Stimulated activated naive CD8-positive, alpha-beta T cell treated with anti-CD3 and anti-CD28 coated beads, Interleukin-15, Interleukin-2, amounts not matched to agents 100 ng/mL and 50 ng/mL, for 24 hours (primary cell): Measurements from ENCODE around the gene ZMYND11.
"Not testable (repeated sequence)": the region's sequence is repeated elsewhere in the genome, so short reads cannot be mapped to it uniquely, and the experiment has no call there.

ENCODE experiments used
- H3K27ac Mint-ChIP-seq: one replicate; pipeline ENCODE4 v1.8.0; 2021; ENCODE audit warnings: mild to moderate bottlenecking, mixed read lengths
- H3K27me3 Mint-ChIP-seq: one replicate; pipeline ENCODE4 v1.8.0; 2021; ENCODE audit warnings: mixed read lengths
- H3K36me3 Mint-ChIP-seq: one replicate; pipeline ENCODE4 v1.8.0; 2021; ENCODE audit warnings: low read depth, mixed read lengths
- H3K4me1 Mint-ChIP-seq: one replicate; pipeline ENCODE4 v1.8.0; 2021; ENCODE audit warnings: low read depth, mixed read lengths
- H3K4me3 Mint-ChIP-seq: one replicate; pipeline ENCODE4 v1.8.0; 2021; ENCODE audit warnings: mild to moderate bottlenecking, mixed read lengths
- H3K9me3 Mint-ChIP-seq: one replicate; pipeline ENCODE4 v1.8.0; 2021; ENCODE audit warnings: mixed read lengths

Gene ZMYND11

GRCh38 chr10:167383-167782 is 32.1 kb downstream of the ZMYND11 start:
- H3K4me1 Mint-ChIP-seq, result peaks cover 11% of the 10 kb centered on the region
- peaks cover 18% of the 10 kb centered on the region for H3K36me3 Mint-ChIP-seq
- no peaks in the 10 kb centered on the region for H3K27me3 Mint-ChIP-seq
- no peak overlapping the region for H3K4me3 Mint-ChIP-seq
- no peak overlapping the region for H3K27ac Mint-ChIP-seq
- H3K9me3 Mint-ChIP-seq, result peaks cover 24% of the 10 kb centered on the region

DNA sequence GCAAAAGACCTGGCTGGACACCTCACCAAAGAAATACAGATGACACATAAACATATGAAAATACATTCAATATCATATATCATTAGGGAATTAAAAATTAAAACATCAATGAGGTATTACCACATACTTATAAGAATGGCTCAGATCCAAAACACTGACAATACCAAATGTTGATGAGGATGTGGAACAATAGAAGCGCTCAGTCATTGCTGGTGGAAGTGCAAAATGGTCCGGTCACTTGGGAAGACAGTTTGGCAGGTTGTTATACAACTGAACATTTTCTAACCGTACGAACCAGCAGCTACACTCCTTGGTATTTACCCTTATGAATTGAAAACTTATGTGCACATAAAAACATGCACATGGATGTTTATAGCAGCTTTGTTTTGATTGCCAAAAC is 38.5 kb downstream of the ZMYND11 start:
- Mint-ChIP-seq H3K27ac (no peak overlapping the region), H3K27me3 (no peaks in the 10 kb centered on the region), H3K9me3 (peaks cover 10% of the 10 kb centered on the region), H3K4me3 (no peak overlapping the region), H3K36me3 (no peaks in the 10 kb centered on the region), H3K4me1 (peaks cover 6% of the 10 kb centered on the region)

- no peaks in the 10 kb centered on the region for H3K27me3 Mint-ChIP-seq
- peaks cover 5% of the 10 kb centered on the region for H3K9me3 Mint-ChIP-seq
- peaks cover 11% of the 10 kb centered on the region for H3K36me3 Mint-ChIP-seq
- H3K27ac Mint-ChIP-seq, result no peak overlapping the region
- peaks cover 6% of the 10 kb centered on the region for H3K4me1 Mint-ChIP-seq
- no peak overlapping the region for H3K4me3 Mint-ChIP-seq
Observed at GRCh38 chr10:176677-177076, 41.4 kb downstream of the ZMYND11 start.

GRCh38 chr10:178208-178607 is 43.0 kb downstream of the ZMYND11 start:
- H3K36me3 Mint-ChIP-seq, result peaks cover 23% of the 10 kb centered on the region
- H3K27me3 Mint-ChIP-seq, result no peaks in the 10 kb centered on the region
- no peak overlapping the region for H3K27ac Mint-ChIP-seq
- peaks cover 19% of the 10 kb centered on the region for H3K4me1 Mint-ChIP-seq
- no peak overlapping the region for H3K4me3 Mint-ChIP-seq
- H3K9me3 Mint-ChIP-seq, result no peaks in the 10 kb centered on the region

DNA sequence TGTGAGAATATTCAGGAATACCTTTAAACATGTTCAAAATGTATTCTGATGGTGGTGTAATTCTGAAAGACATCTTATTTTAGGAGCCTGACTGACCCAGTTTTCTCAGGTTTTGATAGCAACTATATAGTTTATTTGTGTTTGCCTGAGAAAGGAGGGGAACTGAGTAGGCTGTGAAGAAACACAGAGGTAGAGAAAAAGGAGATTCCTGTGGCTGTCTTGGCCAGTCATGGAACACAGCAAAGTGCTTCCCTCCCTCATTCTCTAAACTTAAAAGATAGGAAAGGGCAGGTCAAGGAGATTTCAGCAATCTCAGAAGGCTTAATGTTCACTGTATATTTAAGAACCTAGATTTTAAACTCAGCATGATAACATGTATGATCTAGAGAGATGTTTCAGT is 43.5 kb downstream of the ZMYND11 start:
- no peak overlapping the region for H3K4me3 Mint-ChIP-seq
- peaks cover 22% of the 10 kb centered on the region for H3K4me1 Mint-ChIP-seq
- H3K9me3 Mint-ChIP-seq, result no peaks in the 10 kb centered on the region
- H3K27me3 Mint-ChIP-seq, result no peaks in the 10 kb centered on the region
- H3K27ac Mint-ChIP-seq, result no peak overlapping the region
- H3K36me3 Mint-ChIP-seq, result peaks cover 29% of the 10 kb centered on the region

DNA sequence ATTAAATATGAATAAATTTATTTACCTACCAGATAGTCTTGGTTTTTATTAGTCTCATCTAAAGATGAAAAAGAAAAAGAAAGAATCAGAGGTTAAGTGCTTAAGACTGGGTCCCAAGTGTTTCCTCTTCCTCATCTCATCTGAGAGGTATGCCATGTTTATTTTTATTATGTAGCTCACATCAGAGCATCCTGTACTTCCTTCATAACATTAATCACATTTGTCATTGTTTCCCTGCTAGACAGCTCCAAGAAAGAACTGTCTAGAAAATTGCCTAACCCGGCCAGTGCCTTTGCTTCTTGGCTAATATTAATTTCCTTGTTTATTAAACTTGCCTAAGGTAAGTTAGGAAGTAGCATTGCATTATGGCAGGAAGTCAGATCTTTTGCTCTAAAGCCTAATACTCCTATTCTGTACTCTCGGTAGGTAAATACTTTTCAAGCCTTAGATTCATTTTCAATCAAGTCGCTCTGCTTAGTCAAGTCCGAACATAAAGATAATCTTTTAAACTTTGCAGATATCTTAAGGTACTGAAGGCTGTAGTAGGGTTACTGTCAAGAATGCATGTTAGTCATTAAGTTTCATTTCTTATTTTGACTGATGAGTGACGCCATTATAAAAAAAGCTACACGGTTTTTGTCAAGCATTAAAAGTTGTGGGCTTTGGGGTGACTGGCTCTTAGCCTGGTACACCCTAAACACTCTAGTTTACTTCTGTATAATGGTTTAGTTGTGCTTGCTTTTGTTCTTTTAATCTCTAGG is 47.4 kb downstream of the ZMYND11 start:
- peaks cover 51% of the 10 kb centered on the region for H3K36me3 Mint-ChIP-seq
- peaks cover 31% of the 10 kb centered on the region for H3K4me1 Mint-ChIP-seq
- H3K9me3 Mint-ChIP-seq, result peaks cover 6% of the 10 kb centered on the region
- H3K27ac Mint-ChIP-seq, result peak overlapping the region; percentile 8
- no peaks in the 10 kb centered on the region for H3K27me3 Mint-ChIP-seq
- H3K4me3 Mint-ChIP-seq, result no peak overlapping the region

GRCh38 chr10:184174-184573 is 48.9 kb downstream of the ZMYND11 start:
- Mint-ChIP-seq H3K36me3 (peaks cover 63% of the 10 kb centered on the region), H3K9me3 (peaks cover 6% of the 10 kb centered on the region)

DNA sequence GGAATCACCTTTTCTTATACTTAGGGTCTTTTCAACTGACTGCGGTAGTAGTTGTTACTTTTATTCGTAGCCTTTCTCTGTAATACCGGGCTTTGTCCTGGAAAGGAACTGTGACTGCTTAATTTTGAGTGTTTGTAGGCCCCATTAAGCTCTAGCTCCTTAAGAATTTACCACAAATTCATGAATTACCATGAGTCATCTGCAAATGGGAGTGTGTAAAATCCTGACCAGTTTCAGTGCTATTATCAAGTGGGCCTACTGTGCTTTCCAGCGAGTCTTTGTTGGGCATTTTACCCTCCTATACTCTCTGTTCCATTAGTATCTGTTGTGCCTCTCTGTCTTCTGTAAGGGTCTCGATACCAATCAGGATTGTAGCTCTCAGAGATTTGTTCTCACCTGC is 49.7 kb downstream of the ZMYND11 start:
- Mint-ChIP-seq H3K27ac (peak overlapping the region; percentile 27), H3K4me1 (peaks cover 31% of the 10 kb centered on the region), H3K4me3 (no peak overlapping the region), H3K36me3 (peaks cover 58% of the 10 kb centered on the region), H3K27me3 (no peaks in the 10 kb centered on the region), H3K9me3 (peaks cover 6% of the 10 kb centered on the region)

More at GRCh38 chr10:184174-184573, 48.9 kb downstream of the ZMYND11 start:
- H3K4me1 Mint-ChIP-seq, result peaks cover 31% of the 10 kb centered on the region
- no peak overlapping the region for H3K27ac Mint-ChIP-seq
- H3K4me3 Mint-ChIP-seq, result no peak overlapping the region
- H3K27me3 Mint-ChIP-seq, result no peaks in the 10 kb centered on the region

GRCh38 chr10:185571-185970 is 50.3 kb downstream of the ZMYND11 start:
- H3K9me3 Mint-ChIP-seq, H3K27ac Mint-ChIP-seq, H3K4me3 Mint-ChIP-seq, H3K27me3 Mint-ChIP-seq: not testable (repeated sequence)
- Mint-ChIP-seq H3K4me1 (peaks cover 31% of the 10 kb centered on the region), H3K36me3 (peaks cover 62% of the 10 kb centered on the region)

GRCh38 chr10:186911-187310 is 51.7 kb downstream of the ZMYND11 start:
- peaks cover 31% of the 10 kb centered on the region for H3K4me1 Mint-ChIP-seq
- H3K27me3 Mint-ChIP-seq, result no peaks in the 10 kb centered on the region
- H3K27ac Mint-ChIP-seq, result no peak overlapping the region
- peaks cover 65% of the 10 kb centered on the region for H3K36me3 Mint-ChIP-seq
- H3K4me3 Mint-ChIP-seq, result no peak overlapping the region
- H3K9me3 Mint-ChIP-seq, result peaks cover 6% of the 10 kb centered on the region

DNA sequence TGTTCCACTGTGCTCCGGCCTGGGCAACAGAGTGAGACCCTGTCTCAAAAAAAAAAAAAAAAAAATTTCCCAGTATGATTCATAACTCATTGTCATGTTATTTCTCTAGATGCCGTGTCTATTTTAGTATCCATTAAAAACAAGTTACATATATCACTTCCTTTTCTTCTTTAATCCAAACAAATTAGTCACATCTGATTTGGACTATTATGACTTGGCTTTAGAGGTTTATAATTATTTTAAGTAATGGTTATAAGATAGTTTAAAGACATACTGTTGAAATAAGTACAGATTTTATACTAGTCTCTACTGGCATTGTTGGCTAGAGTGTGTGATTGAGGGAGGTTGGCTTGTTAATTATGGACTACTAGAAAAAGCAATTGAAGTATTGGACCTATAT is 53.3 kb downstream of the ZMYND11 start:
- Mint-ChIP-seq H3K27ac (no peak overlapping the region), H3K36me3 (peaks cover 56% of the 10 kb centered on the region), H3K4me1 (peaks cover 16% of the 10 kb centered on the region)

GRCh38 chr10:190216-190615 is 55.0 kb downstream of the ZMYND11 start:
- Mint-ChIP-seq H3K36me3 (peaks cover 46% of the 10 kb centered on the region), H3K4me1 (peaks cover under 1% of the 10 kb centered on the region), H3K4me3 (no peak overlapping the region), H3K27me3 (no peaks in the 10 kb centered on the region), H3K27ac (no peak overlapping the region), H3K9me3 (no peaks in the 10 kb centered on the region)

More for the DNA sequence above, 53.3 kb downstream of the ZMYND11 start:
- no peak overlapping the region for H3K4me3 Mint-ChIP-seq
- peaks cover 6% of the 10 kb centered on the region for H3K9me3 Mint-ChIP-seq
- H3K27me3 Mint-ChIP-seq, result no peaks in the 10 kb centered on the region

DNA sequence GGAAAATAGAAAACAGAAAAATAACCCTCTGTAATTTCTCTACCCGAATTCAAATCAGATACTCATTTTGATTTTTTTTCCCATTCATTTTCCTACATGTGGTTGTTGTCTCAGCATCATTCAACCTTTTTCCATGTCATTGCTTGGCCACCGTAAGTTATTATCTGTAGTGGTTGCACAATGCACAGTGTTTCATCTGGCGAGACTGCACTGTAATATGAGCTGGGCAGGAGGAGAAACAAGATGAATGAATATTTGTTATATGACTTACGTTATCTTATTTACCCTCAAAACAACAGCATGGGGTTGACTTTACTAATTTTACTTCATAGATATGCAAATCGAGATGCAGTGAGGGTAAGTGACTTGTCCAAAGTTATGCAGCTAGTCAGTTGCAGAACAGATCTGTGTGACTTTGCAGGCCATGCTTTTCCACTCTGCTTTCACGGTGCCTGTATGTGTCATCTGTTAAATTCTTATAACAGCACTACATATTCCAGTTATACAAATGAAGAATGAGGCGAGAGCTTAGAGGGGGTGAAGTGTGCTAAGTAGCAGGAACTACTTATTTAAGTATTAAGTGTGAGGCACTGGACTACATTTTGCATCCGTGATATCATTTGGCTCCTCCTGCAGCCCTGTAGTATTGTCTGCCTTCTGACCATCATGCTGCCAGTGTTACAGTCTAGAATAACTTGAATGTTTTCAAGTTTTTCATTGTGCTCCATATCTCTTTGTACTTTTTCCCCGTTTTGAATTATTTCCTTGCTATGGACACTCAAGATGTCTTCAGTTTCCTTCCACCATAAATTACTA is 56.7 kb downstream of the ZMYND11 start:
- no peaks in the 10 kb centered on the region for H3K27me3 Mint-ChIP-seq
- H3K9me3 Mint-ChIP-seq, result no peaks in the 10 kb centered on the region
- H3K36me3 Mint-ChIP-seq, result peaks cover 51% of the 10 kb centered on the region
- no peak overlapping the region for H3K4me3 Mint-ChIP-seq
- no peak overlapping the region for H3K27ac Mint-ChIP-seq
- no peaks in the 10 kb centered on the region for H3K4me1 Mint-ChIP-seq

GRCh38 chr10:194281-194680 is 59.0 kb downstream of the ZMYND11 start:
- Mint-ChIP-seq H3K27me3 (no peaks in the 10 kb centered on the region), H3K4me1 (no peaks in the 10 kb centered on the region), H3K4me3 (no peak overlapping the region), H3K27ac (no peak overlapping the region), H3K9me3 (no peaks in the 10 kb centered on the region), H3K36me3 (peaks cover 39% of the 10 kb centered on the region)

DNA sequence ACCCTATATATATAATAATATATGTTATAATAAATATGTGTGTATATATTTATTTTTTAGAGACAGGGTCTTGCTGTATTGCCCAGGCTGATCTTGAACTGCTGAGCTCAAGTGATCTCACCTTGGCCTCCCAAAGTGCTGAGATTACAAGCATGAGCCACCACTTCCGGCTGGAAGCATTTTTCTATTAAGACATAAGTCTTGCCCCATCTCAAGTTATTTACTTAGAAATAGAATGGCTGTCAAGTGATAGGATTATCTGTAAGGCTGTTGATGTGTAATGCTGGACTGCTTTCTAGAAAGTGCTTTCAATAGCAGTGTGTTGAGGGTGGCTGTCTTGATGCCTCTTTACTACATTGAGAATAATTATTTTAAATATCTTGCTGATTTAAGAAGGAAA is 65.2 kb downstream of the ZMYND11 start:
- Mint-ChIP-seq H3K27me3 (no peaks in the 10 kb centered on the region), H3K4me1 (peaks cover 19% of the 10 kb centered on the region), H3K36me3 (peaks cover 14% of the 10 kb centered on the region)

More for the DNA sequence above, 65.2 kb downstream of the ZMYND11 start:
- no peaks in the 10 kb centered on the region for H3K9me3 Mint-ChIP-seq
- H3K4me3 Mint-ChIP-seq, result no peak overlapping the region
- H3K27ac Mint-ChIP-seq, result no peak overlapping the region
